ENCODE results near the gene KCNJ2.

KCNJ2 gene

DNA sequence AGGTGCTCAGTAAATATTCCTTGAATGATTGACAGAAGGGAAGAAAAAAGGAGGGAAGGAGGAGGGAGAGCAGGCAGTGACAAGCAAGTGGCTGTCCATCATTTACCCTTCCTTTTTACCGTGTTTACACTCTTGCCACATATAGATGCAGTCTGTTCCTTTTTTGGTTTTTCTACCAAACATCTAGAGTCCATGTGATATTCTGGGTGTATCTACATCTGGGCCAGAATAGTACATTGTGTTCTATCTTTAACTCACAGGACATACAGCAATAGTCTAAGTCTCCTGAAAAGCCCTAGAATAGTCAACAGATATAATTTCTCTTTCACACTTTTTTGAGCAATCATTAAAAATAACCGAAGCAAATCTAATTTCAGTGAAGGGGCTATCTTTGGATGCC lies 33.5 kb downstream of the KCNJ2 start:
- Histone ChIP-seq H3K9me3 (no peaks in the 10 kb centered on the region), H3K4me3 (ENCODE audit: low read depth in 1 of 2, low read length in 1 of 2) (no peak overlapping the region), H3K36me3 (no peaks in the 10 kb centered on the region), H3K27ac (peak overlapping the region; percentile 60), H3K27me3 (no peaks in the 10 kb centered on the region), H3K4me1 (ENCODE audit: control insufficient read depth in 1 of 2, insufficient read depth in 1 of 2, low read depth in 1 of 2, low read length in 1 of 2) (peaks cover 61 to 67% of the 10 kb centered on the region in 2 experiments)
- TF ChIP-seq CTCF (IDR thresholded peaks at IDR 0.05) = no peak

GRCh38 chr17:70204431-70204830 lies 35.1 kb downstream of the KCNJ2 start:
- TF ChIP-seq CTCF (IDR thresholded peaks at IDR 0.05) = no peak
- no peak overlapping the region for H3K4me3 ChIP-seq (ENCODE audit: low read depth in 1 of 2, low read length in 1 of 2)
- H3K4me1 ChIP-seq (ENCODE audit: control insufficient read depth in 1 of 2, insufficient read depth in 1 of 2, low read depth in 1 of 2, low read length in 1 of 2) = peaks cover 64 to 66% of the 10 kb centered on the region in 2 experiments
- H3K27me3 ChIP-seq = no peaks in the 10 kb centered on the region
- peak overlapping the region; percentile 91 for H3K27ac ChIP-seq
- no peaks in the 10 kb centered on the region for H3K9me3 ChIP-seq
- no peaks in the 10 kb centered on the region for H3K36me3 ChIP-seq

GRCh38 chr17:70205401-70205800 lies 36.1 kb downstream of the KCNJ2 start:
- H3K36me3 ChIP-seq = no peaks in the 10 kb centered on the region
- peak overlapping the region; percentile 91 for H3K27ac ChIP-seq
- no peak for TF ChIP-seq CTCF (IDR thresholded peaks at IDR 0.05)
- H3K27me3 ChIP-seq = no peaks in the 10 kb centered on the region
- H3K4me1 ChIP-seq (ENCODE audit: control insufficient read depth in 1 of 2, insufficient read depth in 1 of 2, low read depth in 1 of 2, low read length in 1 of 2) = peaks cover 64 to 66% of the 10 kb centered on the region in 2 experiments
- peak overlapping the region; percentile 17 to 31 for H3K4me3 ChIP-seq (ENCODE audit: low read depth in 1 of 2, low read length in 1 of 2)
- H3K9me3 ChIP-seq = no peaks in the 10 kb centered on the region

- peak overlapping the region; percentile 91 for H3K27ac ChIP-seq
- H3K9me3 ChIP-seq = no peaks in the 10 kb centered on the region
- H3K4me3 ChIP-seq (ENCODE audit: low read depth in 1 of 2, low read length in 1 of 2) = peak overlapping the region; percentile 15 to 31
- TF ChIP-seq CTCF (IDR thresholded peaks at IDR 0.05) = no peak
- H3K27me3 ChIP-seq = no peaks in the 10 kb centered on the region
- H3K4me1 ChIP-seq (ENCODE audit: control insufficient read depth in 1 of 2, insufficient read depth in 1 of 2, low read depth in 1 of 2, low read length in 1 of 2) = peaks cover 64 to 66% of the 10 kb centered on the region in 2 experiments
- no peaks in the 10 kb centered on the region for H3K36me3 ChIP-seq
Measured at GRCh38 chr17:70206361-70207010, 37.2 kb downstream of the KCNJ2 start.

- Histone ChIP-seq H3K27ac (peak overlapping the region; percentile 91), H3K4me1 (ENCODE audit: control insufficient read depth in 1 of 2, insufficient read depth in 1 of 2, low read depth in 1 of 2, low read length in 1 of 2) (peaks cover 61 to 62% of the 10 kb centered on the region in 2 experiments), H3K27me3 (no peaks in the 10 kb centered on the region), H3K9me3 (no peaks in the 10 kb centered on the region), H3K36me3 (no peaks in the 10 kb centered on the region), H3K4me3 (ENCODE audit: low read depth in 1 of 2, low read length in 1 of 2) (no peak overlapping the region)
- TF ChIP-seq CTCF (IDR thresholded peaks at IDR 0.05) = no peak
Measured at GRCh38 chr17:70207184-70207583, 37.9 kb downstream of the KCNJ2 start.
